H1 (cell line): ENCODE measurements around the gene DAZAP1. TPM values are rescaled to one million over a fixed set of nuclear protein-coding genes. Genes with fewer than 3 reads are reported as not detected.

Source experiments
- CTCF ChIA-PET: fragments of 300-600 bp; sonication (Branson Sonifier 250); formaldehyde crosslinking; loops from one replicate; lab custom pipeline; 2021; ENCODE audit not compliant: partially characterized antibody; lab: Charles Lee
- POLR2A ChIA-PET: fragments of 300-600 bp; sonication (Branson Sonifier 250); formaldehyde crosslinking; loops from one replicate; lab custom pipeline; 2021; ENCODE audit warnings: inconsistent platforms; ENCODE audit not compliant: partially characterized antibody; lab: Charles Lee
- DNase-seq, 2 experiments: peaks; one replicate each; pipeline versions ENCODE4 v3.0.0 to v3.0.0-alpha.2; 2010 to 2022; ENCODE audit warnings: low spot score in 2 of 2, low read depth in 1 of 2, mixed read lengths in 1 of 2
- FAIRE-seq: peaks from 2 replicates; lab custom pipeline; 2011; peaks lifted over from hg19 to GRCh38; lab: Jason Lieb, UNC
- H2AFZ ChIP-seq: 2 replicates; pipeline ENCODE4 v1.8.1; 2012; ENCODE audit warnings: low read length, inconsistent platforms
- H2AK5ac ChIP-seq: 2 replicates; pipeline ENCODE4 v1.6.1; 2013; ENCODE audit warnings: low read depth, low read length
- H2BK120ac ChIP-seq: replicated peaks from 2 replicates; pipeline ENCODE3; 2013; ENCODE audit warnings: low read depth, low read length, inconsistent platforms
- H2BK12ac ChIP-seq: 2 replicates; pipeline ENCODE4 v1.6.1; 2013; ENCODE audit warnings: low read depth, low read length
- H2BK15ac ChIP-seq: 2 replicates; pipeline ENCODE4 v1.6.1; 2013; ENCODE audit warnings: low read length
- H2BK20ac ChIP-seq: 2 replicates; pipeline ENCODE4 v1.6.1; 2013; ENCODE audit warnings: low read length
- H2BK5ac ChIP-seq: 2 replicates; pipeline ENCODE4 v1.6.1; 2013; ENCODE audit warnings: low read depth, low read length
- H3K14ac ChIP-seq: 2 replicates; pipeline ENCODE4 v1.6.1; 2013; ENCODE audit warnings: inconsistent platforms; ENCODE audit not compliant: insufficient read length
- H3K18ac ChIP-seq: 2 replicates; pipeline ENCODE4 v1.6.1; 2013; ENCODE audit warnings: low read length; ENCODE audit errors: extremely low read depth
- H3K23ac ChIP-seq: 2 replicates; pipeline ENCODE4 v1.6.1; 2013; ENCODE audit warnings: inconsistent platforms; ENCODE audit not compliant: insufficient read length
- H3K23me2 ChIP-seq: 2 replicates; pipeline ENCODE4 v1.6.1; 2013; ENCODE audit warnings: low read depth, low read length
- H3K27ac ChIP-seq: 2 replicates; pipeline ENCODE4 v1.6.1; 2011; ENCODE audit warnings: low read depth, low read length, inconsistent platforms
- H3K27me3 ChIP-seq, 4 experiments: replicated peaks in 1 of 4; 1 replicate in 1 of 4; 2 replicates in 3 of 4; pipeline versions ENCODE4 v1.6.1 to v1.8.1; 2011 to 2013; ENCODE audit warnings: low read length in 3 of 4, mild to moderate bottlenecking in 3 of 4, inconsistent platforms in 2 of 4, mixed read lengths in 2 of 4, moderate library complexity in 1 of 4; ENCODE audit not compliant: control insufficient read depth in 3 of 4, insufficient read depth in 3 of 4; ENCODE audit errors: extremely low read depth in 1 of 4
- H3K36me3 ChIP-seq, 4 experiments: 2 replicates each; pipeline versions ENCODE4 v1.6.1 to v1.8.1; 2011 to 2013; ENCODE audit warnings: mild to moderate bottlenecking in 4 of 4, low read length in 3 of 4, moderate library complexity in 2 of 4, control low read depth in 1 of 4, inconsistent platforms in 1 of 4; ENCODE audit not compliant: insufficient read depth in 4 of 4, control insufficient read depth in 2 of 4
- H3K4ac ChIP-seq: replicated peaks from 2 replicates; pipeline ENCODE3; 2013; ENCODE audit warnings: low read length, low read depth, mixed read lengths, inconsistent platforms; ENCODE audit not compliant: insufficient read length
- H3K4me1 ChIP-seq, 4 experiments: replicated peaks in 1 of 4; 1 replicate in 1 of 4; 2 replicates in 3 of 4; pipeline versions ENCODE4 v1.6.1 to v1.8.1; 2011 to 2013; ENCODE audit warnings: low read length in 3 of 4, inconsistent platforms in 2 of 4, mixed read lengths in 1 of 4; ENCODE audit not compliant: insufficient read depth in 4 of 4, control insufficient read depth in 3 of 4
- H3K4me2 ChIP-seq, 2 experiments: 2 replicates each; pipeline versions ENCODE4 v1.6.1 to v1.8.1; 2011 to 2013; ENCODE audit warnings: low read depth in 2 of 2, low read length in 2 of 2, control low read depth in 1 of 2, inconsistent platforms in 1 of 2, mild to moderate bottlenecking in 1 of 2; ENCODE audit not compliant: insufficient read depth in 1 of 2
- H3K4me3 ChIP-seq, 4 experiments: fragments of 200-600, 300-600 bp in 1 of 4; sonication (generic), shearing (Covaris generic), sonication (Bioruptor Twin) in 1 of 4; 2 replicates each; pipeline versions ENCODE4 v1.5.1 to v1.8.1; 2011 to 2016; ENCODE audit warnings: low read length in 4 of 4, low read depth in 3 of 4, control low read depth in 2 of 4, inconsistent platforms in 2 of 4, mild to moderate bottlenecking in 2 of 4, mixed read lengths in 1 of 4, moderate library complexity in 1 of 4; ENCODE audit not compliant: insufficient read depth in 2 of 4; ENCODE audit errors: extremely low read depth in 1 of 4
- H3K56ac ChIP-seq: replicated peaks from 2 replicates; pipeline ENCODE3; 2013; ENCODE audit warnings: low read depth, mild to moderate bottlenecking, mixed read lengths, low read length, inconsistent platforms; ENCODE audit not compliant: insufficient read length
- H3K79me1 ChIP-seq: 2 replicates; pipeline ENCODE4 v1.6.1; 2013; ENCODE audit warnings: low read depth, low read length, control low read depth
- H3K79me2 ChIP-seq, 2 experiments: 2 replicates each; pipeline versions ENCODE4 v1.6.1 to v1.8.1; 2012 to 2013; ENCODE audit warnings: low read length in 2 of 2, mild to moderate bottlenecking in 2 of 2, inconsistent platforms in 1 of 2; ENCODE audit not compliant: insufficient read depth in 2 of 2, control insufficient read depth in 1 of 2
- H3K9ac ChIP-seq, 4 experiments: replicated peaks in 1 of 4; 1 replicate in 1 of 4; 2 replicates in 3 of 4; pipeline versions ENCODE4 v1.6.1 to v1.8.1; 2011 to 2013; ENCODE audit warnings: low read depth in 3 of 4, low read length in 3 of 4, control low read depth in 2 of 4, mild to moderate bottlenecking in 2 of 4, moderate library complexity in 2 of 4, inconsistent platforms in 1 of 4; ENCODE audit errors: extremely low read depth in 1 of 4
- H3K9me3 ChIP-seq, 2 experiments: 2 replicates each; pipeline versions ENCODE4 v1.6.1 to v1.8.1; 2012 to 2013; ENCODE audit warnings: mild to moderate bottlenecking in 2 of 2, moderate library complexity in 2 of 2, control low read depth in 1 of 2, inconsistent platforms in 1 of 2, low read depth in 1 of 2, low read length in 1 of 2, mixed read lengths in 1 of 2; ENCODE audit not compliant: insufficient read depth in 2 of 2
- H4K20me1 ChIP-seq, 2 experiments: replicated peaks in 1 of 2; 2 replicates each; pipeline versions ENCODE3 to v1.8.1; 2011 to 2013; ENCODE audit warnings: inconsistent platforms in 2 of 2, low read length in 2 of 2, mild to moderate bottlenecking in 1 of 2; ENCODE audit not compliant: insufficient read depth in 2 of 2, control insufficient read depth in 1 of 2
- H4K5ac ChIP-seq: 2 replicates; pipeline ENCODE4 v1.6.1; 2013; ENCODE audit warnings: low read length, low read depth, mixed read lengths, inconsistent platforms; ENCODE audit not compliant: insufficient read length
- H4K8ac ChIP-seq: 2 replicates; pipeline ENCODE4 v1.8.0; 2013; ENCODE audit warnings: mild to moderate bottlenecking, moderate library complexity, low read length, inconsistent platforms; ENCODE audit not compliant: insufficient read depth; ENCODE audit errors: extremely low read depth
- H4K91ac ChIP-seq: replicated peaks from 2 replicates; pipeline ENCODE3; 2013; ENCODE audit warnings: low read length, mixed read lengths, inconsistent platforms; ENCODE audit not compliant: insufficient read length
- CBX8 ChIP-seq: fragments of 300-800, 300-1000 bp; sonication (generic); IDR thresholded peaks from 2 replicates; pipeline ENCODE4 v1.7.1; 2016; ENCODE audit warnings: low read depth, low read length, borderline replicate concordance
- CEBPB ChIP-seq: IDR thresholded peaks from 2 replicates; pipeline ENCODE4 v1.6.1; 2012; ENCODE audit warnings: low read depth, low read length
- CHD2 ChIP-seq: IDR thresholded peaks from 2 replicates; pipeline ENCODE4 v1.6.1; 2012; ENCODE audit warnings: low read length, improper control_type of control experiment
- FOSL1 ChIP-seq: IDR thresholded peaks from 2 replicates; pipeline ENCODE4 v1.6.1; 2011; ENCODE audit warnings: mild to moderate bottlenecking, low read depth, low read length, moderate library complexity; ENCODE audit not compliant: insufficient read depth
- GTF2F1 ChIP-seq: IDR thresholded peaks from 2 replicates; pipeline ENCODE4 v1.6.1; 2012; ENCODE audit warnings: low read depth, low read length, improper control_type of control experiment, borderline replicate concordance
- KDM1A ChIP-seq: fragments of 200-600, 300-600 bp; sonication (generic); IDR thresholded peaks from 2 replicates; pipeline ENCODE4 v1.7.1; 2016; ENCODE audit warnings: mild to moderate bottlenecking, low read length, borderline replicate concordance
- MAFK ChIP-seq: IDR thresholded peaks from 2 replicates; pipeline ENCODE4 v1.6.1; 2012; ENCODE audit warnings: low read depth, mild to moderate bottlenecking, improper control_type of control experiment, low read length
- PHF8 ChIP-seq: fragments of 200-600 bp; sonication (generic); conservative IDR thresholded peaks from 2 replicates; pipeline ENCODE4 v1.7.1; 2012; ENCODE audit warnings: low read depth, mild to moderate bottlenecking, inconsistent platforms, low read length, moderate library complexity
- SP2 ChIP-seq: IDR thresholded peaks from 2 replicates; pipeline ENCODE4 v1.6.1; 2012; ENCODE audit warnings: mild to moderate bottlenecking, low read length, inconsistent platforms
- SRF ChIP-seq: IDR thresholded peaks from 2 replicates; pipeline ENCODE4 v1.6.1; 2011; ENCODE audit warnings: mild to moderate bottlenecking, low read depth, low read length, moderate library complexity
- SUZ12 ChIP-seq: fragments of 200-600 bp; sonication (generic); IDR thresholded peaks from 2 replicates; pipeline ENCODE4 v1.6.1; 2012; ENCODE audit warnings: mild to moderate bottlenecking, inconsistent platforms, low read length, moderate library complexity, mixed read lengths
- YY1 ChIP-seq: IDR thresholded peaks from 2 replicates; pipeline ENCODE4 v1.6.1; 2011; ENCODE audit warnings: low read depth, mild to moderate bottlenecking, low read length
- ZNF274 ChIP-seq: IDR thresholded peaks from 2 replicates; pipeline ENCODE4 v1.7.0; 2012; ENCODE audit warnings: low read length, borderline replicate concordance; ENCODE audit errors: extremely low read depth
- WGBS, 2 experiments: shearing (Covaris generic) in 1 of 2; methylation state at CpG; one replicate each; pipeline versions ENCODE4 v1.1.6 to v1.1.7; 2013 to 2015; ENCODE audit warnings: low lambda C conversion rate in 2 of 2, mixed read lengths in 2 of 2, inconsistent platforms in 1 of 2, low coverage in 1 of 2, missing lambda C conversion rate in 1 of 2; ENCODE audit not compliant: insufficient replicate concordance in 2 of 2, insufficient coverage in 1 of 2, insufficient read length in 1 of 2; ENCODE audit errors: extremely low coverage in 1 of 2, missing lambda C conversion rate in 1 of 2; 5-methylcytosine and 5-hydroxymethylcytosine counted together
- polyA plus RNA-seq, 7 experiments: library from polyadenylated mRNA; depleted of rRNA in 3 of 7; stranded (reverse) in 5 of 7; unstranded in 2 of 7; fragments of >200 nt in 5 of 7; fragments of 200-250 nt in 2 of 7; gene quantifications; 1 replicate in 5 of 7; 2 replicates in 1 of 7; 4 replicates in 1 of 7; pipeline versions ENCODE4 v1.2.1 to v1.2.3, GENCODE V29; 2011 to 2013; ENCODE audit warnings: missing spikeins in 2 of 7, mixed read lengths in 2 of 7
- total RNA-seq: library from RNA; stranded (reverse); fragmentation: NEBNext Ultra II Directional; extraction: Animal tissue kit (Norgen Biotek cat#: 25700); gene quantifications from 2 replicates; pipeline ENCODE4 v1.2.1, GENCODE V29; 2021

DAZAP1 gene
- total and polyA plus RNA-seq, 2 of the 8 experiments (the other 6 are each of a cell fraction or from before 2014, with no cell fraction given): 79.6 to 341 TPM

DNA sequence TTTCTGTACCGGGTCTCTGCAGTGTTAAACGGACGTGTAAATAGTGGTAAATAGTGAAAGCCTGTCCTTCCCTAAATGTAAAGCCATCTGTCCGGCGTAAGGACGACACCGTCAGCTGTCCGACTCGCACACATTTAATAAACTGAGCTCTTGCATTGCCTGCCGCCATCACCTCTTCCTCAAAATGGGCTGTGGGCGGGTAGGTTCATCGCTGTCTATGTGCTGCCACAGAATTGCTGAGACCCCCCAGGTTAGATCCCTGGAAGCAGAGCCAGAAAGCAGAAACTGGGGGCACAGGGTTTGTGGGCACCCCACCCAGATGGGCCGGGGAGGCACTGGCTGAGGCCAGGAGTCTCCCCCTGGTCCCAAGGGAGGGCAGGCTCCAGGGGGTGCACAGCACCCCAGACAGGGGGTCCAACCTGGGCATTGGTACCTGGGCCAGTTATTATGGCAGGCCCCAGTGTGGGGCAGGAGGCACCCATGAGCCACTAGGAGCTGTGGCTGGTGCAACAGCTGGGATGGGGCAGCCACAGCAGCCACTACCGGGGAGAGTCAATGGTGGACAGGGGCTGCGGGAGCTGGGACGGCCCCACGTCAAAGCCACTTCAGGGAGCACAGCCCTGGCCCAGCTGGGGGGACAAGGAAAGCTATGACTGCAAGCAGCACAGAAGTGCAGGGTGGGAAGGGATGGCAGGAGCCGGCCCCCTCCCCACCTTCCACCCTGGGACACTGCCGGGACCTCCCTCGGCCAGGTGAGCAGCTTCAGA is 65.9 kb downstream of the DAZAP1 start:
- 95% methylated on average over 19 of the region's 20 CpGs; no CpG with 5 or more reads in 1 of the 2 experiments for WGBS, 2 experiments
- TF ChIP-seq CHD2 (no peak), SUZ12 (no peak), PHF8 (no peak), MAFK (no peak), FOSL1 (no peak), YY1 (no peak), KDM1A (no peak), GTF2F1 (no peak), CEBPB (no peak), SP2 (no peak), SRF (no peak), ZNF274 (no peak), CBX8 (no peak)

More for the DNA sequence above, 65.9 kb downstream of the DAZAP1 start:
- no peak overlapping the region; the same call in 1 of the 2 replicates for H4K8ac ChIP-seq
- H2BK12ac ChIP-seq: no peak overlapping the region
- no peak overlapping the region for H2AK5ac ChIP-seq
- H3K4ac ChIP-seq: no peak overlapping the region
- H3K4me1 ChIP-seq: peaks cover 0 to 24% (median 13%) of the 10 kb centered on the region in 4 experiments; a peak in 5 of 7 replicates
- H3K36me3 ChIP-seq: peaks cover 0 to 16% (median 3%) of the 10 kb centered on the region in 4 experiments; a peak in 3 of 8 replicates
- H3K4me2 ChIP-seq: peak overlapping the region in 1 of 2 experiments; percentile 86; a peak in 1 of 4 replicates
- no peak overlapping the region for H2BK20ac ChIP-seq
- H3K23ac ChIP-seq: no peak overlapping the region
- H2BK15ac ChIP-seq: no peak overlapping the region
- H2AFZ ChIP-seq: no peak overlapping the region
- no peak overlapping the region for H3K14ac ChIP-seq
- H3K18ac ChIP-seq: no peak overlapping the region
- CTCF ChIA-PET: interaction anchor here (0.6 to 2.4 kb wide), 8 partner anchors 8 to 248 kb away, joined by 3 to 10 read pairs (median 6); no protein-coding TSS in a partner anchor
- no peak overlapping the region for H2BK5ac ChIP-seq
- H3K79me2 ChIP-seq: peaks cover 0 to 4% of the 10 kb centered on the region in 2 experiments; a peak in 1 of 4 replicates
- H3K4me3 ChIP-seq: no peak overlapping the region
- no peak overlapping the region for H4K91ac ChIP-seq
- DNase-seq (no peak), FAIRE-seq (no peak)
- H2BK120ac ChIP-seq: no peak overlapping the region
- H3K9ac ChIP-seq: no peak overlapping the region
- H3K9me3 ChIP-seq: no peaks in the 10 kb centered on the region
- POLR2A ChIA-PET: interaction anchor here (0.7 to 4.5 kb wide), 12 partner anchors 7 to 200 kb away, joined by 3 to 27 read pairs (median 4); partner anchors contain the start of gene REEP6
- H3K56ac ChIP-seq: no peak overlapping the region
- no peak overlapping the region for H4K5ac ChIP-seq
- peaks cover 20 to 51% of the 10 kb centered on the region in 2 experiments for H4K20me1 ChIP-seq
- peaks cover 13% of the 10 kb centered on the region for H3K23me2 ChIP-seq
- no peak overlapping the region for H3K27ac ChIP-seq
- peaks cover 2% of the 10 kb centered on the region; the same call in 1 of the 2 replicates for H3K79me1 ChIP-seq
- H3K27me3 ChIP-seq: peaks cover 31 to 51% (median 48%) of the 10 kb centered on the region in 4 experiments
